Measurements from ENCODE around the gene SOX12. TPM values are rescaled to one million over a fixed set of nuclear protein-coding genes. Genes with fewer than 3 reads are reported as not detected.
A peak's percentile ranks its signal among the peaks of the same experiment; 100 is the strongest.

The SOX12 gene
- total RNA-seq, 1 experiment from 2014 or later: 59.1 TPM

DNA sequence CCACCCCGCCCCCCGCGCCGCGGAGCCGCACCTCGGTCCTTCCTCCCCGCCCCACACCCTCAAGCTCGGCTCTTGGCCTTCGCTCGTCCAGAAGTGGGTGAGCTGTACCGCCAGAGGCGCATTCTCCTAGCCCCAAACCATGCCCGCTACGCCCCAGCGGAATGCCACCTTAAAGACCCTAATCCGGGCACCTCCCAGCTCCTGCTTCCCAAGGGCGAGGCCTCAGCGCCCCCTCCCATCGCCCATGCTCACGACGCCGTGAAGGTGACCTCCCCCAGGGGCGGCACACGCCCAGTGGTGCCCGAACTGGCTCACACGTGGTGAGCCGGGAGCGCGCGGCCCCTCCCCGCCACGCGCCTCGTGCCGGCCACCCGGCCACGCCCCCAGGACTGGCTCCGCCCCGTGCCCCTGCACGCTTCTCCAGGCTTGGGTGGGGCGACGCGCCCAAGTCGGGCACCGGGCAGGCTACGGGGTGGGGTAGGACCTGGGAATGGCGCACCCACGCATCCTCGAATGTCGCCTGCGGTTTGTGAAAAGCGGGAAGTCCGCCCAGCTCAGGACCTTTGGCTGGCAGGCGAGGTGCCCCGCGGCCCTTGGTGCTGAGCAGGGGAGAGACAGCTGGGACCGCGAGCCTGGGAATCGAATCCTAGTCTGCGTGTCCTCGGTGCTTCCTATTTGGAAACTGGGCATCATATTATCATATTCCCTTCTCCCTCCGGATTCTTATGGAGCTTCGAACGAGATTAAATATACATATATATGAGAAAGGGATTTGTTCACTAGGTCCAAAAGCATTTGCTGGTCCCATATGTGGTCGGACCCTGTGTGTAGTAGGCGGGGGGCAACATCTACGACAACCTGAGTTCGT is 941 bp upstream of the SOX12 start (continued):
- TF ChIP-seq, protein P1, sequence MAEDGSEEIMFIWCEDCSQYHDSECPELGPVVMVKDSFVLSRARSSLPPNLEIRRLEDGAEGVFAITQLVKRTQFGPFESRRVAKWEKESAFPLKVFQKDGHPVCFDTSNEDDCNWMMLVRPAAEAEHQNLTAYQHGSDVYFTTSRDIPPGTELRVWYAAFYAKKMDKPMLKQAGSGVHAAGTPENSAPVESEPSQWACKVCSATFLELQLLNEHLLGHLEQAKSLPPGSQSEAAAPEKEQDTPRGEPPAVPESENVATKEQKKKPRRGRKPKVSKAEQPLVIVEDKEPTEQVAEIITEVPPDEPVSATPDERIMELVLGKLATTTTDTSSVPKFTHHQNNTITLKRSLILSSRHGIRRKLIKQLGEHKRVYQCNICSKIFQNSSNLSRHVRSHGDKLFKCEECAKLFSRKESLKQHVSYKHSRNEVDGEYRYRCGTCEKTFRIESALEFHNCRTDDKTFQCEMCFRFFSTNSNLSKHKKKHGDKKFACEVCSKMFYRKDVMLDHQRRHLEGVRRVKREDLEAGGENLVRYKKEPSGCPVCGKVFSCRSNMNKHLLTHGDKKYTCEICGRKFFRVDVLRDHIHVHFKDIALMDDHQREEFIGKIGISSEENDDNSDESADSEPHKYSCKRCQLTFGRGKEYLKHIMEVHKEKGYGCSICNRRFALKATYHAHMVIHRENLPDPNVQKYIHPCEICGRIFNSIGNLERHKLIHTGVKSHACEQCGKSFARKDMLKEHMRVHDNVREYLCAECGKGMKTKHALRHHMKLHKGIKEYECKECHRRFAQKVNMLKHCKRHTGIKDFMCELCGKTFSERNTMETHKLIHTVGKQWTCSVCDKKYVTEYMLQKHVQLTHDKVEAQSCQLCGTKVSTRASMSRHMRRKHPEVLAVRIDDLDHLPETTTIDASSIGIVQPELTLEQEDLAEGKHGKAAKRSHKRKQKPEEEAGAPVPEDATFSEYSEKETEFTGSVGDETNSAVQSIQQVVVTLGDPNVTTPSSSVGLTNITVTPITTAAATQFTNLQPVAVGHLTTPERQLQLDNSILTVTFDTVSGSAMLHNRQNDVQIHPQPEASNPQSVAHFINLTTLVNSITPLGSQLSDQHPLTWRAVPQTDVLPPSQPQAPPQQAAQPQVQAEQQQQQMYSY (CRISPR knock-in tag; IDR thresholded peaks at IDR 0.05): peak; percentile 60; the same call in 1 of the 2 replicates
- TF ChIP-seq NR2C2 (CRISPR knock-in tag; IDR thresholded peaks at IDR 0.05) (no peak), RORB (CRISPR knock-in tag; IDR thresholded peaks at IDR 0.05) (no peak), FOXP1 (CRISPR knock-in tag; IDR thresholded peaks at IDR 0.05; ENCODE audit: borderline replicate concordance) (peak; percentile 96), ZNF121 (CRISPR knock-in tag; IDR thresholded peaks at IDR 0.05) (0 out of 2 replicates have a peak, but pooled peaks have one; percentile 3), SP1 (CRISPR knock-in tag; conservative IDR thresholded peaks at IDR 0.05) (peak; percentile 99), SMAD3 (CRISPR knock-in tag; IDR thresholded peaks at IDR 0.05; ENCODE audit: borderline replicate concordance) (0 out of 2 replicates have a peak, but pooled peaks have one; percentile 70), NR3C1 (CRISPR knock-in tag; conservative IDR thresholded peaks at IDR 0.05; ENCODE audit: low read depth) (no peak), TEAD4 (CRISPR knock-in tag; IDR thresholded peaks at IDR 0.05) (peak; percentile 55; the same call in 1 of the 2 replicates), OVOL2 (CRISPR knock-in tag; IDR thresholded peaks at IDR 0.05; ENCODE audit: borderline replicate concordance) (no peak), CREB1 (CRISPR knock-in tag; IDR thresholded peaks at IDR 0.05) (no peak), ETV6 (CRISPR knock-in tag; IDR thresholded peaks at IDR 0.05) (peak; percentile 94), ZNF423 (CRISPR knock-in tag; IDR thresholded peaks at IDR 0.05) (no peak), ESRRA (CRISPR knock-in tag; IDR thresholded peaks at IDR 0.05; ENCODE audit: borderline replicate concordance) (peak; percentile 95), FOXK1 (CRISPR knock-in tag; IDR thresholded peaks at IDR 0.05) (peak; percentile 95)
- TF ChIP-seq, protein P2, sequence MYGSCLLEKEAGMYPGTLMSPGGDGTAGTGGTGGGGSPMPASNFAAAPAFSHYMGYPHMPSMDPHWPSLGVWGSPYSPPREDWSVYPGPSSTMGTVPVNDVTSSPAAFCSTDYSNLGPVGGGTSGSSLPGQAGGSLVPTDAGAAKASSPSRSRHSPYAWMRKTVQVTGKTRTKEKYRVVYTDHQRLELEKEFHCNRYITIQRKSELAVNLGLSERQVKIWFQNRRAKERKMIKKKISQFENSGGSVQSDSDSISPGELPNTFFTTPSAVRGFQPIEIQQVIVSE (CRISPR knock-in tag; IDR thresholded peaks at IDR 0.05; ENCODE audit: borderline replicate concordance): no peak
- TF ChIP-seq, protein P3, sequence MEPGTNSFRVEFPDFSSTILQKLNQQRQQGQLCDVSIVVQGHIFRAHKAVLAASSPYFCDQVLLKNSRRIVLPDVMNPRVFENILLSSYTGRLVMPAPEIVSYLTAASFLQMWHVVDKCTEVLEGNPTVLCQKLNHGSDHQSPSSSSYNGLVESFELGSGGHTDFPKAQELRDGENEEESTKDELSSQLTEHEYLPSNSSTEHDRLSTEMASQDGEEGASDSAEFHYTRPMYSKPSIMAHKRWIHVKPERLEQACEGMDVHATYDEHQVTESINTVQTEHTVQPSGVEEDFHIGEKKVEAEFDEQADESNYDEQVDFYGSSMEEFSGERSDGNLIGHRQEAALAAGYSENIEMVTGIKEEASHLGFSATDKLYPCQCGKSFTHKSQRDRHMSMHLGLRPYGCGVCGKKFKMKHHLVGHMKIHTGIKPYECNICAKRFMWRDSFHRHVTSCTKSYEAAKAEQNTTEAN (CRISPR knock-in tag; IDR thresholded peaks at IDR 0.05): peak; percentile 94
- TF ChIP-seq, protein P4, sequence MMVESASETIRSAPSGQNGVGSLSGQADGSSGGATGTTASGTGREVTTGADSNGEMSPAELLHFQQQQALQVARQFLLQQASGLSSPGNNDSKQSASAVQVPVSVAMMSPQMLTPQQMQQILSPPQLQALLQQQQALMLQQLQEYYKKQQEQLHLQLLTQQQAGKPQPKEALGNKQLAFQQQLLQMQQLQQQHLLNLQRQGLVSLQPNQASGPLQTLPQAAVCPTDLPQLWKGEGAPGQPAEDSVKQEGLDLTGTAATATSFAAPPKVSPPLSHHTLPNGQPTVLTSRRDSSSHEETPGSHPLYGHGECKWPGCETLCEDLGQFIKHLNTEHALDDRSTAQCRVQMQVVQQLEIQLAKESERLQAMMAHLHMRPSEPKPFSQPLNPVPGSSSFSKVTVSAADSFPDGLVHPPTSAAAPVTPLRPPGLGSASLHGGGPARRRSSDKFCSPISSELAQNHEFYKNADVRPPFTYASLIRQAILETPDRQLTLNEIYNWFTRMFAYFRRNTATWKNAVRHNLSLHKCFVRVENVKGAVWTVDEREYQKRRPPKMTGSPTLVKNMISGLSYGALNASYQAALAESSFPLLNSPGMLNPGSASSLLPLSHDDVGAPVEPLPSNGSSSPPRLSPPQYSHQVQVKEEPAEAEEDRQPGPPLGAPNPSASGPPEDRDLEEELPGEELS (CRISPR knock-in tag; IDR thresholded peaks at IDR 0.05): peak; percentile 94
- TF ChIP-seq, protein P5, sequence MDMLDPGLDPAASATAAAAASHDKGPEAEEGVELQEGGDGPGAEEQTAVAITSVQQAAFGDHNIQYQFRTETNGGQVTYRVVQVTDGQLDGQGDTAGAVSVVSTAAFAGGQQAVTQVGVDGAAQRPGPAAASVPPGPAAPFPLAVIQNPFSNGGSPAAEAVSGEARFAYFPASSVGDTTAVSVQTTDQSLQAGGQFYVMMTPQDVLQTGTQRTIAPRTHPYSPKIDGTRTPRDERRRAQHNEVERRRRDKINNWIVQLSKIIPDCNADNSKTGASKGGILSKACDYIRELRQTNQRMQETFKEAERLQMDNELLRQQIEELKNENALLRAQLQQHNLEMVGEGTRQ (CRISPR knock-in tag; IDR thresholded peaks at IDR 0.05): peak; percentile 86
- TF ChIP-seq, protein P6, sequence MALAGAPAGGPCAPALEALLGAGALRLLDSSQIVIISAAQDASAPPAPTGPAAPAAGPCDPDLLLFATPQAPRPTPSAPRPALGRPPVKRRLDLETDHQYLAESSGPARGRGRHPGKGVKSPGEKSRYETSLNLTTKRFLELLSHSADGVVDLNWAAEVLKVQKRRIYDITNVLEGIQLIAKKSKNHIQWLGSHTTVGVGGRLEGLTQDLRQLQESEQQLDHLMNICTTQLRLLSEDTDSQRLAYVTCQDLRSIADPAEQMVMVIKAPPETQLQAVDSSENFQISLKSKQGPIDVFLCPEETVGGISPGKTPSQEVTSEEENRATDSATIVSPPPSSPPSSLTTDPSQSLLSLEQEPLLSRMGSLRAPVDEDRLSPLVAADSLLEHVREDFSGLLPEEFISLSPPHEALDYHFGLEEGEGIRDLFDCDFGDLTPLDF (CRISPR knock-in tag; IDR thresholded peaks at IDR 0.05): 0 out of 2 replicates have a peak, but pooled peaks have one; percentile 54
- TF ChIP-seq, protein P7, sequence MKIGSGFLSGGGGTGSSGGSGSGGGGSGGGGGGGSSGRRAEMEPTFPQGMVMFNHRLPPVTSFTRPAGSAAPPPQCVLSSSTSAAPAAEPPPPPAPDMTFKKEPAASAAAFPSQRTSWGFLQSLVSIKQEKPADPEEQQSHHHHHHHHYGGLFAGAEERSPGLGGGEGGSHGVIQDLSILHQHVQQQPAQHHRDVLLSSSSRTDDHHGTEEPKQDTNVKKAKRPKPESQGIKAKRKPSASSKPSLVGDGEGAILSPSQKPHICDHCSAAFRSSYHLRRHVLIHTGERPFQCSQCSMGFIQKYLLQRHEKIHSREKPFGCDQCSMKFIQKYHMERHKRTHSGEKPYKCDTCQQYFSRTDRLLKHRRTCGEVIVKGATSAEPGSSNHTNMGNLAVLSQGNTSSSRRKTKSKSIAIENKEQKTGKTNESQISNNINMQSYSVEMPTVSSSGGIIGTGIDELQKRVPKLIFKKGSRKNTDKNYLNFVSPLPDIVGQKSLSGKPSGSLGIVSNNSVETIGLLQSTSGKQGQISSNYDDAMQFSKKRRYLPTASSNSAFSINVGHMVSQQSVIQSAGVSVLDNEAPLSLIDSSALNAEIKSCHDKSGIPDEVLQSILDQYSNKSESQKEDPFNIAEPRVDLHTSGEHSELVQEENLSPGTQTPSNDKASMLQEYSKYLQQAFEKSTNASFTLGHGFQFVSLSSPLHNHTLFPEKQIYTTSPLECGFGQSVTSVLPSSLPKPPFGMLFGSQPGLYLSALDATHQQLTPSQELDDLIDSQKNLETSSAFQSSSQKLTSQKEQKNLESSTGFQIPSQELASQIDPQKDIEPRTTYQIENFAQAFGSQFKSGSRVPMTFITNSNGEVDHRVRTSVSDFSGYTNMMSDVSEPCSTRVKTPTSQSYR (CRISPR knock-in tag; IDR thresholded peaks at IDR 0.05): peak; percentile 65; the same call in 1 of the 2 replicates
- TF ChIP-seq, protein P8, sequence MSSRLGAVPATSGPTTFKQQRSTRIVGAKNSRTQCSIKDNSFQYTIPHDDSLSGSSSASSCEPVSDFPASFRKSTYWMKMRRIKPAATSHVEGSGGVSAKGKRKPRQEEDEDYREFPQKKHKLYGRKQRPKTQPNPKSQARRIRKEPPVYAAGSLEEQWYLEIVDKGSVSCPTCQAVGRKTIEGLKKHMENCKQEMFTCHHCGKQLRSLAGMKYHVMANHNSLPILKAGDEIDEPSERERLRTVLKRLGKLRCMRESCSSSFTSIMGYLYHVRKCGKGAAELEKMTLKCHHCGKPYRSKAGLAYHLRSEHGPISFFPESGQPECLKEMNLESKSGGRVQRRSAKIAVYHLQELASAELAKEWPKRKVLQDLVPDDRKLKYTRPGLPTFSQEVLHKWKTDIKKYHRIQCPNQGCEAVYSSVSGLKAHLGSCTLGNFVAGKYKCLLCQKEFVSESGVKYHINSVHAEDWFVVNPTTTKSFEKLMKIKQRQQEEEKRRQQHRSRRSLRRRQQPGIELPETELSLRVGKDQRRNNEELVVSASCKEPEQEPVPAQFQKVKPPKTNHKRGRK (CRISPR knock-in tag; IDR thresholded peaks at IDR 0.05; ENCODE audit: borderline replicate concordance): 0 out of 2 replicates have a peak, but pooled peaks have one; percentile 18

Data from WTC11 (cell line).